GM12878 (cell line): Measurements from ENCODE around the gene PCARE. TPM values are rescaled to one million over a fixed set of nuclear protein-coding genes. Genes with fewer than 3 reads are reported as not detected.
A peak's percentile ranks its signal among the peaks of the same experiment; 100 is the strongest.

ENCODE experiments used
- ATF7 ChIP-seq: fragments of 450-650 bp; IDR thresholded peaks from 2 replicates; pipeline ENCODE4 v1.6.1; 2016; ENCODE audit warnings: low read depth, mild to moderate bottlenecking
- CBX3 ChIP-seq: fragments of 200-600 bp; sonication (generic); IDR thresholded peaks from 2 replicates; pipeline ENCODE4 v1.6.1; 2016; ENCODE audit warnings: low read depth, borderline replicate concordance
- CBX5 ChIP-seq: sonication (generic); IDR thresholded peaks from 2 replicates; pipeline ENCODE4 v1.6.1; 2016; ENCODE audit warnings: low read depth, moderate library complexity, mild to moderate bottlenecking, inconsistent platforms
- CREM ChIP-seq: IDR thresholded peaks from 2 replicates; pipeline ENCODE4 v1.6.1; 2014; ENCODE audit warnings: antibody characterized with exemption, low read depth
- ESRRA ChIP-seq: IDR thresholded peaks from 2 replicates; pipeline ENCODE4 v1.6.1; 2012; ENCODE audit warnings: mild to moderate bottlenecking, low read length, improper control_type of control experiment
- FOS ChIP-seq: IDR thresholded peaks from 3 replicates; pipeline ENCODE4 v1.6.1; 2011; ENCODE audit warnings: borderline replicate concordance; ENCODE audit not compliant: insufficient read length; ENCODE audit errors: extremely low read depth
- IKZF1 ChIP-seq: fragments of 450-650 bp; conservative IDR thresholded peaks from 2 replicates; pipeline ENCODE4 v1.6.1; 2017; ENCODE audit warnings: antibody characterized with exemption, mild to moderate bottlenecking
- IRF3 ChIP-seq: fragments of 450-650 bp; IDR thresholded peaks from 2 replicates; pipeline ENCODE4 v1.6.1; 2014; ENCODE audit warnings: mild to moderate bottlenecking
- IRF4 ChIP-seq: IDR thresholded peaks from 2 replicates; pipeline ENCODE4 v1.6.1; 2011; ENCODE audit warnings: low read depth, low read length
- KDM1A ChIP-seq: fragments of 200-600 bp; sonication (generic); IDR thresholded peaks from 2 replicates; pipeline ENCODE4 v1.6.1; 2016; ENCODE audit warnings: borderline replicate concordance
- MLLT1 ChIP-seq: fragments of 450-650 bp; IDR thresholded peaks from 2 replicates; pipeline ENCODE4 v1.6.1; 2016; ENCODE audit warnings: mild to moderate bottlenecking
- NR2C1 ChIP-seq: fragments of 450-650 bp; IDR thresholded peaks from 2 replicates; pipeline ENCODE4 v1.6.1; 2017; ENCODE audit warnings: antibody characterized with exemption, mild to moderate bottlenecking, moderate library complexity
- PAX8 ChIP-seq: fragments of 450-650 bp; IDR thresholded peaks from 2 replicates; pipeline ENCODE4 v1.6.1; 2017; ENCODE audit warnings: mild to moderate bottlenecking, moderate library complexity
- POLR2AphosphoS2 ChIP-seq: IDR thresholded peaks from 2 replicates; pipeline ENCODE4 v1.6.1; 2011; ENCODE audit warnings: low read depth, mild to moderate bottlenecking, low read length, improper control_type of control experiment, moderate library complexity
- RAD51 ChIP-seq: fragments of 450-650 bp; IDR thresholded peaks from 2 replicates; pipeline ENCODE4 v1.6.1; 2016; ENCODE audit warnings: moderate library complexity, mild to moderate bottlenecking, inconsistent platforms
- RUNX3 ChIP-seq: IDR thresholded peaks from 2 replicates; pipeline ENCODE4 v1.6.1; 2012; ENCODE audit warnings: low read length, inconsistent platforms
- SMAD1 ChIP-seq: fragments of 450-650 bp; IDR thresholded peaks from 2 replicates; pipeline ENCODE4 v1.6.1; 2018; ENCODE audit warnings: mild to moderate bottlenecking, low read depth; ENCODE audit not compliant: partially characterized antibody
- SMAD5 ChIP-seq: IDR thresholded peaks from 2 replicates; pipeline ENCODE4 v1.6.1; 2016; ENCODE audit warnings: antibody characterized with exemption, low read depth
- SMC3 ChIP-seq: IDR thresholded peaks from 2 replicates; pipeline ENCODE4 v1.6.1; 2011; ENCODE audit warnings: low read length, improper control_type of control experiment, borderline replicate concordance
- SRF ChIP-seq, 2 experiments: IDR thresholded peaks; 2 replicates each; pipeline ENCODE4 v1.6.1; 2011; ENCODE audit warnings: low read depth in 2 of 2, low read length in 2 of 2, mild to moderate bottlenecking in 1 of 2, moderate library complexity in 1 of 2
- TARDBP ChIP-seq: IDR thresholded peaks from 2 replicates; pipeline ENCODE4 v1.6.1; 2016; ENCODE audit warnings: borderline replicate concordance
- USF1 ChIP-seq: IDR thresholded peaks from 2 replicates; pipeline ENCODE4 v1.6.1; 2011; ENCODE audit warnings: borderline replicate concordance, low read depth, mild to moderate bottlenecking, moderate library complexity, mixed read lengths, low read length; ENCODE audit not compliant: insufficient read depth; ENCODE audit errors: extremely low read length
- YBX1 ChIP-seq: fragments of 450-650 bp; IDR thresholded peaks from 2 replicates; pipeline ENCODE4 v1.6.1; 2016; ENCODE audit warnings: antibody characterized with exemption
- ZNF687 ChIP-seq: fragments of 450-650 bp; IDR thresholded peaks from 2 replicates; pipeline ENCODE4 v1.6.1; 2017; ENCODE audit warnings: mild to moderate bottlenecking, moderate library complexity
- polyA plus RNA-seq, 11 experiments: library from polyadenylated mRNA; depleted of rRNA in 4 of 11; unstranded in 6 of 11; stranded (reverse) in 5 of 11; fragments of >200 nt; fragmentation: Nextera tagmentation in 4 of 11; fragmentation: Illumina TruSeq in 1 of 11; extraction: Ambion mirVana in 4 of 11; extraction: Trizol in 1 of 11; gene quantifications; 1 replicate in 1 of 11; 2 replicates in 10 of 11; pipeline versions ENCODE4 v1.2.1 to v1.2.3, GENCODE V29; 2011 to 2016; ENCODE audit warnings: inconsistent platforms in 2 of 11, missing spikeins in 2 of 11, low read depth in 1 of 11
- total RNA-seq, 4 experiments: library from RNA; depleted of rRNA in 3 of 4; stranded (reverse); fragments of >200 nt in 3 of 4; fragmentation: Illumina TruSeq in 1 of 4; extraction: Trizol in 1 of 4; gene quantifications; 2 replicates each; pipeline versions ENCODE4 v1.2.1 to v1.2.3, GENCODE V29; 2013 to 2021

Gene PCARE
- total and polyA plus RNA-seq, 10 of the 15 experiments (the other 5 are each of a cell fraction or from before 2014, with no cell fraction given): 0.04 to 0.08 (median 0.06) TPM; not detected in 5

- TF ChIP-seq ZNF687 (no peak), YBX1 (no peak), TARDBP (no peak), SMAD5 (no peak), FOS (no peak), CREM (peak; percentile 54), CBX3 (no peak), KDM1A (no peak), IRF3 (no peak), MLLT1 (peak; percentile 75), POLR2AphosphoS2 (no peak), USF1 (peak; percentile 81), SMC3 (no peak), RAD51 (peak; percentile 96), NR2C1 (no peak), ESRRA (no peak), RUNX3 (no peak), CBX5 (no peak), SMAD1 (no peak), SRF (IDR thresholded peaks at IDR 0.05; ENCODE audit: low read depth in 2 of 2, low read length in 2 of 2) (no peak), IKZF1 (peak; percentile 43), PAX8 (no peak), IRF4 (no peak), ATF7 (no peak; the same call in 1 of the 2 replicates)
These were observed 41.8 kb upstream of the PCARE start (continued) for GRCh38 chr2:29115797-29116781.
